Measurements from ENCODE around the gene SEPTIN7. TPM values are rescaled to one million over a fixed set of nuclear protein-coding genes. Genes with fewer than 3 reads are reported as not detected.
"Not testable (repeated sequence)": the region's sequence is repeated elsewhere in the genome, so short reads cannot be mapped to it uniquely, and the experiment has no call there.

The SEPTIN7 gene
- total and polyA plus RNA-seq, 2 of the 13 experiments (the other 11 are each of a cell fraction or from before 2014, with no cell fraction given): 103 to 129 TPM

DNA sequence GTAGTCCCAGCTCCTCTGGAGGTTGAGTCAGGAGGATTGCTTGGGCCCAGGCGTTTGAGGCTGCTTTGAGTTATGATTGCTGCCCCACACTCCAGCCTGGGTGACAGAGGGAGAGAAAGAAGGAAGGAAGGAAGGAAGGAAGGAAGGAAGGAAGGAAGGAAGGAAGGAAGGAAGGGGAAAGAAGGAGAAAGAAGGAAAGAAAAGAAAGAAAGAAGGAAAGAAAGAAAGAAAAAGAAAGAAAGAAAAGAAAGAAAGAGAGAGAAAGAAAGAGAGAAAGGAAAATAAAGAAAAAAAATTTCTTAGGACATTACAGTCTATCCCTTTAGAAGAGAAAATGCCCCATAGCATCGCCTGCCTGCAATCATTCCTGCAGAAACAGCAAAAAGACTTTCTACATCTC, 44.4 kb upstream of the SEPTIN7 start:
- H3K36me3 ChIP-seq (replicated peaks in 1 of 2; ENCODE audit: control insufficient read depth in 1 of 2, insufficient read depth in 2 of 2, low read length in 2 of 2); BruUV-seq (replicated peaks); H3K4me3 ChIP-seq (replicated peaks in 1 of 3; ENCODE audit: insufficient read depth in 1 of 3, low read depth in 2 of 3, low read length in 3 of 3); H2AFZ ChIP-seq (ENCODE audit: low read length); in situ Hi-C loops (cut with HindIII; ENCODE audit: extremely low pct_ligation_motif_present, low pct_unique_long_range_greater_than_20kb); H4K20me1 ChIP-seq (ENCODE audit: insufficient read depth, low read length); ATAC-seq; FAIRE-seq; H3K4me2 ChIP-seq (ENCODE audit: low read depth, low read length); H3K27ac ChIP-seq (ENCODE audit: extremely low read length, insufficient read depth, low read length); intact Hi-C loops (cut with micrococcal nuclease; ENCODE audit: unreplicated experiment); H3K9ac ChIP-seq (ENCODE audit: insufficient read depth, low read depth, low read length); DNase-seq (ENCODE audit: low spot score); POLR2A ChIA-PET; H3K27me3 ChIP-seq (ENCODE audit: control insufficient read depth in 1 of 2, insufficient read depth in 2 of 2, low read length in 2 of 2); H3K9me3 ChIP-seq (ENCODE audit: low read length); CTCF ChIA-PET (ENCODE audit: low intra/inter-chr PET ratio, low total read pairs); H3K79me2 ChIP-seq (ENCODE audit: insufficient read depth, low read length): not testable (repeated sequence)
- H3K4me1 ChIP-seq (ENCODE audit: insufficient read depth, low read length): peaks cover 26% of the 10 kb centered on the region
- WGBS (ENCODE audit: low lambda C conversion rate): 40% methylated on average over 2 of the region's 2 CpGs

DNA sequence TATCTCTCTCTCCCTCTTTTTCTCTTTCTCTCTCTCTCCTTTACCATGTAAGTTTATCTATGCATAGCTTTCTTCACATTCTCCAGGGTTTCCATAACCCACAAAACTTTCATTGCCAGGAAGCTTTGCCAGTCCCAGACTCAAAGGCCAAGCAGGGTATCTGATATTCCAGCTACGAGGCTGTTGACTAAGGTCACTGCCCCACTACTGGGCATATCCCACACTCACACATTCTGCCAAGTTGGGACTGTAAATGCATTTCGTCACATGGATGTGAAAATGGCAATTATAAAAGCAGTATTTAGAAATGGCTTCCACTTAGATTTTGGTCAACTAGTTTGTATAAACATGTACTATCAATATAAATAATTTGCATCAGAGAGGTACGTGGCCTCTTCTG, 43.3 kb upstream of the SEPTIN7 start:
- H3K4me3 ChIP-seq (replicated peaks in 1 of 3; ENCODE audit: insufficient read depth in 1 of 3, low read depth in 2 of 3, low read length in 3 of 3): no peak overlapping the region
- H3K4me1 ChIP-seq (ENCODE audit: insufficient read depth, low read length): peaks cover 26% of the 10 kb centered on the region
- H4K20me1 ChIP-seq (ENCODE audit: insufficient read depth, low read length): no peaks in the 10 kb centered on the region
- BruUV-seq (replicated peaks): no TSS peak
- CTCF ChIA-PET (ENCODE audit: low intra/inter-chr PET ratio, low total read pairs): no interaction called here
- no peaks in the 10 kb centered on the region for H3K27me3 ChIP-seq (ENCODE audit: control insufficient read depth in 1 of 2, insufficient read depth in 2 of 2, low read length in 2 of 2)
- ATAC-seq (no peak), FAIRE-seq (no peak), DNase-seq (ENCODE audit: low spot score) (no peak)
- H3K4me2 ChIP-seq (ENCODE audit: low read depth, low read length): no peak overlapping the region
- no peak overlapping the region for H2AFZ ChIP-seq (ENCODE audit: low read length)
- intact Hi-C loops (cut with micrococcal nuclease; ENCODE audit: unreplicated experiment) (no loop called here), in situ Hi-C loops (cut with HindIII; ENCODE audit: extremely low pct_ligation_motif_present, low pct_unique_long_range_greater_than_20kb) (no loop called here)
- no peaks in the 10 kb centered on the region for H3K36me3 ChIP-seq (replicated peaks in 1 of 2; ENCODE audit: control insufficient read depth in 1 of 2, insufficient read depth in 2 of 2, low read length in 2 of 2)
- 27% methylated on average over 3 of the region's 3 CpGs for WGBS (ENCODE audit: low lambda C conversion rate)
- H3K79me2 ChIP-seq (ENCODE audit: insufficient read depth, low read length): no peaks in the 10 kb centered on the region
- no peak overlapping the region for H3K9ac ChIP-seq (ENCODE audit: insufficient read depth, low read depth, low read length)
- POLR2A ChIA-PET: no interaction called here
- H3K27ac ChIP-seq (ENCODE audit: extremely low read length, insufficient read depth, low read length): no peak overlapping the region
- no peaks in the 10 kb centered on the region for H3K9me3 ChIP-seq (ENCODE audit: low read length)
- TF ChIP-seq, protein P1, sequence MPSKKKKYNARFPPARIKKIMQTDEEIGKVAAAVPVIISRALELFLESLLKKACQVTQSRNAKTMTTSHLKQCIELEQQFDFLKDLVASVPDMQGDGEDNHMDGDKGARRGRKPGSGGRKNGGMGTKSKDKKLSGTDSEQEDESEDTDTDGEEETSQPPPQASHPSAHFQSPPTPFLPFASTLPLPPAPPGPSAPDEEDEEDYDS (CRISPR knock-in tag; IDR thresholded peaks at IDR 0.05): no peak
- TF ChIP-seq, protein P2, sequence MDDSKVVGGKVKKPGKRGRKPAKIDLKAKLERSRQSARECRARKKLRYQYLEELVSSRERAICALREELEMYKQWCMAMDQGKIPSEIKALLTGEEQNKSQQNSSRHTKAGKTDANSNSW (CRISPR knock-in tag; IDR thresholded peaks at IDR 0.05; ENCODE audit: borderline replicate concordance): no peak
- TF ChIP-seq TRAFD1 (CRISPR knock-in tag; IDR thresholded peaks at IDR 0.05; ENCODE audit: borderline replicate concordance): no peak
- TF ChIP-seq ZNF564 (CRISPR knock-in tag; IDR thresholded peaks at IDR 0.05): no peak
- TF ChIP-seq, protein P3, sequence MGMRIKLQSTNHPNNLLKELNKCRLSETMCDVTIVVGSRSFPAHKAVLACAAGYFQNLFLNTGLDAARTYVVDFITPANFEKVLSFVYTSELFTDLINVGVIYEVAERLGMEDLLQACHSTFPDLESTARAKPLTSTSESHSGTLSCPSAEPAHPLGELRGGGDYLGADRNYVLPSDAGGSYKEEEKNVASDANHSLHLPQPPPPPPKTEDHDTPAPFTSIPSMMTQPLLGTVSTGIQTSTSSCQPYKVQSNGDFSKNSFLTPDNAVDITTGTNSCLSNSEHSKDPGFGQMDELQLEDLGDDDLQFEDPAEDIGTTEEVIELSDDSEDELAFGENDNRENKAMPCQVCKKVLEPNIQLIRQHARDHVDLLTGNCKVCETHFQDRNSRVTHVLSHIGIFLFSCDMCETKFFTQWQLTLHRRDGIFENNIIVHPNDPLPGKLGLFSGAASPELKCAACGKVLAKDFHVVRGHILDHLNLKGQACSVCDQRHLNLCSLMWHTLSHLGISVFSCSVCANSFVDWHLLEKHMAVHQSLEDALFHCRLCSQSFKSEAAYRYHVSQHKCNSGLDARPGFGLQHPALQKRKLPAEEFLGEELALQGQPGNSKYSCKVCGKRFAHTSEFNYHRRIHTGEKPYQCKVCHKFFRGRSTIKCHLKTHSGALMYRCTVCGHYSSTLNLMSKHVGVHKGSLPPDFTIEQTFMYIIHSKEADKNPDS (CRISPR knock-in tag; IDR thresholded peaks at IDR 0.05): no peak
- no peak for TF ChIP-seq HOXD1 (CRISPR knock-in tag; IDR thresholded peaks at IDR 0.05)
- TF ChIP-seq ZNF501 (CRISPR knock-in tag; IDR thresholded peaks at IDR 0.05): no peak
- no peak for TF ChIP-seq ZNF383 (CRISPR knock-in tag; IDR thresholded peaks at IDR 0.05; ENCODE audit: borderline replicate concordance)
- no peak for TF ChIP-seq IRF2 (CRISPR knock-in tag; IDR thresholded peaks at IDR 0.05)
- TF ChIP-seq NAIF1 (CRISPR knock-in tag; IDR thresholded peaks at IDR 0.05; ENCODE audit: borderline replicate concordance): no peak
- TF ChIP-seq TBL1XR1 (IDR thresholded peaks at IDR 0.05; ENCODE audit: borderline replicate concordance, low read length, partially characterized antibody): no peak
- TF ChIP-seq, protein P4, sequence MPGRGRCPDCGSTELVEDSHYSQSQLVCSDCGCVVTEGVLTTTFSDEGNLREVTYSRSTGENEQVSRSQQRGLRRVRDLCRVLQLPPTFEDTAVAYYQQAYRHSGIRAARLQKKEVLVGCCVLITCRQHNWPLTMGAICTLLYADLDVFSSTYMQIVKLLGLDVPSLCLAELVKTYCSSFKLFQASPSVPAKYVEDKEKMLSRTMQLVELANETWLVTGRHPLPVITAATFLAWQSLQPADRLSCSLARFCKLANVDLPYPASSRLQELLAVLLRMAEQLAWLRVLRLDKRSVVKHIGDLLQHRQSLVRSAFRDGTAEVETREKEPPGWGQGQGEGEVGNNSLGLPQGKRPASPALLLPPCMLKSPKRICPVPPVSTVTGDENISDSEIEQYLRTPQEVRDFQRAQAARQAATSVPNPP (CRISPR knock-in tag; IDR thresholded peaks at IDR 0.05): no peak
- TF ChIP-seq ZNF607 (CRISPR knock-in tag; IDR thresholded peaks at IDR 0.05; ENCODE audit: borderline replicate concordance): no peak
- TF ChIP-seq ZNF326 (CRISPR knock-in tag; IDR thresholded peaks at IDR 0.05; ENCODE audit: borderline replicate concordance): no peak

Data from HepG2 (cell line).